Effector memory CD4-positive, alpha-beta T cell (primary cell): ENCODE results near the gene NPNT.

Experiments
- DNase-seq, 3 donors: peaks; one replicate each; pipeline ENCODE4 v3.0.0-alpha.2; 2020
- H3K27ac ChIP-seq: 2 replicates; pipeline ENCODE4 v1.7.0; 2013; ENCODE audit warnings: mild to moderate bottlenecking, low read length, moderate library complexity; ENCODE audit not compliant: insufficient read depth, poor library complexity, severe bottlenecking
- H3K27me3 ChIP-seq: replicated peaks from 2 replicates; pipeline ENCODE4 v1.7.0; 2013; ENCODE audit warnings: mild to moderate bottlenecking, low read length; ENCODE audit not compliant: insufficient read depth, control insufficient read depth, poor library complexity, severe bottlenecking
- H3K36me3 ChIP-seq: 2 replicates; pipeline ENCODE4 v1.7.0; 2013; ENCODE audit warnings: mild to moderate bottlenecking, low read length, moderate library complexity; ENCODE audit not compliant: control insufficient read depth, insufficient read depth
- H3K4me1 ChIP-seq: 2 replicates; pipeline ENCODE4 v1.7.0; 2013; ENCODE audit warnings: low read length, mild to moderate bottlenecking; ENCODE audit not compliant: control insufficient read depth, insufficient read depth, poor library complexity, severe bottlenecking
- H3K4me3 ChIP-seq: 2 replicates; pipeline ENCODE4 v1.7.0; 2013; ENCODE audit warnings: low read length, low read depth, mild to moderate bottlenecking; ENCODE audit not compliant: insufficient read depth, poor library complexity, severe bottlenecking
- H3K9me3 ChIP-seq: 2 replicates; pipeline ENCODE4 v1.7.0; 2013; ENCODE audit warnings: mild to moderate bottlenecking, low read length, moderate library complexity; ENCODE audit not compliant: control insufficient read depth

The NPNT gene

DNA sequence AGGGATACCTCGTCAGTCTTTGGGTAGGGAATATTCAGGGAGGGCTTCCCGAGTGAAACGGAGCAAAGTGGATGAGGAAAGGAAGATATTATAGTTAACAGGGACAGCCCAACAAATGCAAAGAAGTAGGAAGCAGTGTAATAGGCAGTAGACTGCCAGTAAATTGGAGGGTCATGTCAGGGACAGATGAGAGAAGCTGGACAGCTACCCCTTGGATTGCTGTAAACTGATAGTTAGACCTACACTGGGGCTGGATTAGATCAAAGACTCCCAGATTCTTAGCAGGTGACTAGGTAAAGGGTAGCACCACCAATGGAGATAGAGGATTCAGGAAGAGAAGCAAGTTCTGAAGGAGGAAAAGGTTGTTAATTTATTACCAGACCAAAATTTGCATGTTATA lies 48.0 kb downstream of the NPNT start:
- H3K27ac ChIP-seq: no peak overlapping the region
- no peaks in the 10 kb centered on the region for H3K36me3 ChIP-seq
- no peak for DNase-seq
- no peak overlapping the region for H3K4me3 ChIP-seq
- no peaks in the 10 kb centered on the region for H3K27me3 ChIP-seq
- H3K9me3 ChIP-seq: no peaks in the 10 kb centered on the region
- no peaks in the 10 kb centered on the region for H3K4me1 ChIP-seq

DNA sequence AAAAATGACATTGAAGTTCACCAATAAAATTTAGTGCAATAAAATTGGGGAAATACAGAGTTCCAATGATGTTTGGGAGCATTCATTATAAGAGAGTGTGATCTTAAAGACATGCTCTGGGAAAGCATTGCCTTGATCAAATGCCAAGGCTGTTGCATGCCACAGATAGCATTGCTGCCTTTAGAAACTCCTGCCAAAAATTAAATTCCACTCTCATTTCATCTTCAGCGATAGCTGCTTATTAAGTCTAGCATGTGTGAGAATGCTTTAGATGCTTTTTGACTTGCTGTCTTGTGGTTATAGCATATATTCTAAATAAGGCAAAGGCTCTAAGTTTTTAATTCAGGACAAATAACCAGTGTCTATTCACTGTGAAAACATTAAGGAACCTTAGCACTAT lies 49.3 kb downstream of the NPNT start:
- no peak for DNase-seq
- Histone ChIP-seq H3K27ac (no peak overlapping the region), H3K4me3 (no peak overlapping the region), H3K9me3 (no peaks in the 10 kb centered on the region), H3K4me1 (no peaks in the 10 kb centered on the region), H3K36me3 (no peaks in the 10 kb centered on the region), H3K27me3 (no peaks in the 10 kb centered on the region)

- Histone ChIP-seq H3K27me3 (no peaks in the 10 kb centered on the region), H3K4me1 (no peaks in the 10 kb centered on the region), H3K4me3 (no peak overlapping the region), H3K9me3 (no peaks in the 10 kb centered on the region), H3K36me3 (no peaks in the 10 kb centered on the region), H3K27ac (no peak overlapping the region)
- DNase-seq: no peak
These were observed 51.5 kb downstream of the NPNT start for GRCh38 chr4:105946771-105947170.

DNA sequence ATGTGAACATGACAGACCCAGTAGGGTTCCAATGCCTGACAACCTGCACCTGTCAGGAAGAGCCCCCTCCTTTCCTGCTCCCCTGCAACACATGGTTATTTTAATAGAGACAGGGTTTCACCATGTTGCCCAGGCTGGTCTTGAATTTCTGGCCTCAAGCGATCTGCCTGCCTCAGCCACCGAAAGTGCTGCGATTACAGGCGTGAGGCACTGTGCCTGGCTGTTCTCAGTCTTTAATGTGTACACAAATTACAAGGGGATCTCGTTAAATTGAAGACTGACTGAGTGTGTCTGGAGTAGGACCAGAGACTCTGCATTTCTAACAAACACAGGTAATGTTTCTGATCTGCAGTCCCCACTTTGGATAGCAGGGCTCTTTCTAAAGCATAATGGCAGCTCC lies 55.4 kb downstream of the NPNT start:
- no peaks in the 10 kb centered on the region for H3K36me3 ChIP-seq
- no peak overlapping the region for H3K4me3 ChIP-seq
- H3K4me1 ChIP-seq: no peaks in the 10 kb centered on the region
- H3K27ac ChIP-seq: no peak overlapping the region
- DNase-seq: no peak
- no peaks in the 10 kb centered on the region for H3K27me3 ChIP-seq
- no peaks in the 10 kb centered on the region for H3K9me3 ChIP-seq

GRCh38 chr4:105951198-105951597 lies 55.9 kb downstream of the NPNT start:
- Histone ChIP-seq H3K4me1 (no peaks in the 10 kb centered on the region), H3K9me3 (no peaks in the 10 kb centered on the region), H3K4me3 (no peak overlapping the region), H3K27ac (no peak overlapping the region), H3K27me3 (no peaks in the 10 kb centered on the region), H3K36me3 (no peaks in the 10 kb centered on the region)
- no peak for DNase-seq

DNA sequence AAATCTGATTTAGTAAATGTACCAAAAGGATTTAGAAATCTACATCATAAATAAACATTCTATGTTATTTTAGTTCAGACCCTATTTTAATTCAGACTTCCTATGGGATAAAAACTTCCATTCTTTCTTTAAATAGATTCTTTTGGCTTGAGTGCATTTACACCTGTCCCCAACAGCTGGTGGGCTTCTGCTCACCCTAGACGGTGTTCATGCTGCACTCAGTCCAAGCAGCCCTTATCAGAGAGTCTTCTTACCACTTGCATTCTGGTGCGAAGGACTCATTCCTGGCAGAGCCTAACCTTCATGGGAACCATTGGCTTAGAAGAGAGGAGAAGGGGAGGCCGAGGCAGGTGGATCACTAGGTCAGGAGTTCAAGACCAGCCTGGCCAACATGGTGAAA lies 57.3 kb downstream of the NPNT start:
- Histone ChIP-seq H3K27ac (no peak overlapping the region), H3K9me3 (no peaks in the 10 kb centered on the region), H3K27me3 (no peaks in the 10 kb centered on the region), H3K4me1 (no peaks in the 10 kb centered on the region), H3K4me3 (no peak overlapping the region), H3K36me3 (no peaks in the 10 kb centered on the region)
- DNase-seq: no peak

GRCh38 chr4:105956569-105956968 lies 61.3 kb downstream of the NPNT start:
- Histone ChIP-seq H3K4me1 (no peaks in the 10 kb centered on the region), H3K4me3 (no peak overlapping the region), H3K27ac (no peak overlapping the region), H3K36me3 (no peaks in the 10 kb centered on the region), H3K27me3 (no peaks in the 10 kb centered on the region), H3K9me3 (no peaks in the 10 kb centered on the region)
- DNase-seq: no peak

- no peaks in the 10 kb centered on the region for H3K36me3 ChIP-seq
- H3K4me1 ChIP-seq: no peaks in the 10 kb centered on the region
- H3K4me3 ChIP-seq: no peak overlapping the region
- no peaks in the 10 kb centered on the region for H3K9me3 ChIP-seq
- no peaks in the 10 kb centered on the region for H3K27me3 ChIP-seq
- H3K27ac ChIP-seq: no peak overlapping the region
- DNase-seq: no peak
These were observed 62.4 kb downstream of the NPNT start for GRCh38 chr4:105957680-105958079.

GRCh38 chr4:105963461-105964400 lies 68.5 kb downstream of the NPNT start:
- Histone ChIP-seq H3K9me3 (no peaks in the 10 kb centered on the region), H3K27ac (no peak overlapping the region), H3K27me3 (no peaks in the 10 kb centered on the region), H3K4me1 (no peaks in the 10 kb centered on the region), H3K4me3 (no peak overlapping the region), H3K36me3 (no peaks in the 10 kb centered on the region)
- no peak for DNase-seq

- Histone ChIP-seq H3K27ac (no peak overlapping the region), H3K9me3 (no peaks in the 10 kb centered on the region), H3K4me3 (no peak overlapping the region), H3K27me3 (no peaks in the 10 kb centered on the region), H3K36me3 (no peaks in the 10 kb centered on the region), H3K4me1 (no peaks in the 10 kb centered on the region)
- no peak for DNase-seq
These were observed 70.0 kb downstream of the NPNT start for GRCh38 chr4:105965183-105965800.
